Subcutaneous adipose tissue (tissue), 4 donors: ENCODE data around the gene CACNA1A. TPM values are rescaled to one million over a fixed set of nuclear protein-coding genes. Genes with fewer than 3 reads are reported as not detected.

Experiments
- CTCF ChIP-seq: fragments of 450-650 bp; IDR thresholded peaks from one replicate; pipeline ENCODE4 v1.5.1; 2016; ENCODE audit warnings: low read depth, mild to moderate bottlenecking, control low read depth, antibody characterized with exemption, moderate library complexity
- total RNA-seq, 4 donors: library from RNA; depleted of rRNA; stranded (reverse); fragments of >200 nt; gene quantifications; one replicate each; pipeline ENCODE4 v1.1.0, GENCODE V29; 2016

CACNA1A gene
- total RNA-seq, 4 donors from 2014 or later = 0.44 to 3.9 (median 1.2) TPM

- TF ChIP-seq CTCF = no peak
These were observed 31.2 kb downstream of the CACNA1A start for GRCh38 chr19:13475044-13475443.

DNA sequence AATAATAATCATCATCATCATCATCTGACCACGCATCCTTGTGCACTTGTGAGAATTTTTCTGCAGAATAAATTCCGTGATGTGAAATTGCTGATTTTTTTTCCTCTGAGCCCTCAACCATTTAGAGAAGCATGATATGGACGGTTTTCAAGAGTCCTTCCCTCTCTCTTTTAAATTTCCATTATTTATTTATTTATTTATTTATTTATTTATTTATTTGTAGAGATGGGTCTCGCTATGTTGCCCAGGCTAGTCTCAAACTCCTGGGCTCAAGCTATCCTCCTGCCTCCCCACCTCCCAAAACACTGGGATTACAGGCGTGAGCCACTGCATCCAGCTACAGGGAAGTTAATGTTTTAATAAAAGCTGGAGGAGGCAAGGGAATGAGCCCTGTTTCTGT is 39.6 kb downstream of the CACNA1A start:
- no peak for TF ChIP-seq CTCF

DNA sequence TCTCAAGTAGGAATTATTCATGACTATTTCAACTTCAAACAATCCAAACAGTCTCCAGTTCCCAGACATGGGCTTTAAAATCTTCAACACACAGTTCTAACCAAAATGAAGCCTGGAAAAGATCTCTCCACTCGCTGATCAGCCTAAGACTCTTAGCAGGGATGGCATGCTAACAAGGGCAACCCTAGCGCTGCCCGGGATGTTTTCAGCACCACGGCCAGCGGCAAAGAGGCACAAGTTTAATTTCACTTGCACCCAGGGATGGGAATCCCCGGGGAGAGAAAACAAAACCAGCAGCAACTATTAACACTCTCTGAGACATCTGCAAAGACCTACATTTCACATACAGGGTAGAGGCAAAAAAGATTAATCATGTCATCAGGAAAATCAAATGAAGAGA is 43.0 kb downstream of the CACNA1A start:
- TF ChIP-seq CTCF = no peak

GRCh38 chr19:13461536-13461935 is 44.7 kb downstream of the CACNA1A start:
- no peak for TF ChIP-seq CTCF

DNA sequence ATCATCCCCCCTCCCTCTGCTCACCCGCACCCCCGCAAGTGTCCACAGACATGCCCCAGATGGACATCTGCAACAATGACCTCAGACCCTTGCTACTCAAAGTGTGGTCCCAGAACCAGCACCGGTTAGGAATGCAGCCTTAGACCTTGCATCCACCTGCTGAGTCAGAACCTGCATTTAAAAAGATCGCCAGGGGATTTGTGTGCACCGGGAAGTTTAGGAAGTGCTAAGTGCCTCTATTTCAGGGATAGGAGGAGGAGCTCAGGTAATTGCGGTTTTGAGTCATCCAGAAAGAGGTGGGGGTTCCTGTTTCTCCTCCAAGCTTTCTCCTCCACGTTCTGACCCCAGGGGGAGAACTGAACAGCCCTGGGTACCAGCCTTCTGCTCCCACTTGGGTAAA is 46.2 kb downstream of the CACNA1A start:
- no peak for TF ChIP-seq CTCF

- TF ChIP-seq CTCF = no peak
These were observed 46.9 kb downstream of the CACNA1A start for GRCh38 chr19:13459351-13459750.

GRCh38 chr19:13451434-13451995 is 54.8 kb downstream of the CACNA1A start:
- no peak for TF ChIP-seq CTCF
